BE2C (cell line): Measurements from ENCODE around the gene VAMP7.

Experiments
- DNase-seq: peaks from one replicate; pipeline ENCODE4 v3.0.0-alpha.2; 2020
- H3K27me3 ChIP-seq: fragments of 250-450 bp; sonication (Bioruptor Pico); 2 replicates; pipeline ENCODE4 v1.5.1; 2020; ENCODE audit warnings: mild to moderate bottlenecking
- H3K36me3 ChIP-seq: fragments of 250-450 bp; sonication (Bioruptor Pico); 2 replicates; pipeline ENCODE4 v1.5.1; 2020; ENCODE audit warnings: mild to moderate bottlenecking
- H3K4me1 ChIP-seq: fragments of 250-450 bp; sonication (Bioruptor Pico); 2 replicates; pipeline ENCODE4 v1.5.1; 2020
- H3K4me3 ChIP-seq: 2 replicates; pipeline ENCODE4 v1.5.1; 2011; ENCODE audit warnings: low read depth, low read length
- H3K9me3 ChIP-seq: fragments of 250-450 bp; sonication (Bioruptor Pico); 2 replicates; pipeline ENCODE4 v1.5.1; 2020
- TF ChIP-seq, protein P1 (sequence below): IDR thresholded peaks from 2 replicates; pipeline ENCODE4 v1.5.1; 2012; ENCODE audit warnings: mild to moderate bottlenecking, low read depth, low read length

The VAMP7 gene

DNA sequence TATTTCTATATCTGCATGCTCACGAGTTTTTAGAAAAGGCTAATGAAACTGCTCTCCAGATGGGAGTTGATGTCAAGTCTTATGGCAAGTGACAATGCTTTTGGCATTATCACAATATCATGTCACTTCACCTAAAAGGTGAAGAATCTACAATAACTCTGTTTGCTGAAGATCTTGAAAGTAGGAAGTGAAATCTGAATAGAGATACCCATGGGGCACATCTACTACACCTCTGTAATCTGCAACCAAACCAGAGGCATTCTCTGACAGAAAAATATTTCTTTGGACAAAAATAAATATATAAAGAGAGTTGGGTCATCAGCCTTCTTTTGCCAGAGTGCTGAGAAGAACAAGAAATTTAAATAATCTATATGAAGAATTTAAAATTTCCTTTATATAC lies 3.9 kb upstream of the VAMP7 start:
- no peak for DNase-seq
- no peaks in the 10 kb centered on the region for H3K36me3 ChIP-seq
- no peak overlapping the region for H3K4me3 ChIP-seq
- no peaks in the 10 kb centered on the region for H3K9me3 ChIP-seq
- peaks cover 4% of the 10 kb centered on the region for H3K27me3 ChIP-seq
- TF ChIP-seq, protein P1, sequence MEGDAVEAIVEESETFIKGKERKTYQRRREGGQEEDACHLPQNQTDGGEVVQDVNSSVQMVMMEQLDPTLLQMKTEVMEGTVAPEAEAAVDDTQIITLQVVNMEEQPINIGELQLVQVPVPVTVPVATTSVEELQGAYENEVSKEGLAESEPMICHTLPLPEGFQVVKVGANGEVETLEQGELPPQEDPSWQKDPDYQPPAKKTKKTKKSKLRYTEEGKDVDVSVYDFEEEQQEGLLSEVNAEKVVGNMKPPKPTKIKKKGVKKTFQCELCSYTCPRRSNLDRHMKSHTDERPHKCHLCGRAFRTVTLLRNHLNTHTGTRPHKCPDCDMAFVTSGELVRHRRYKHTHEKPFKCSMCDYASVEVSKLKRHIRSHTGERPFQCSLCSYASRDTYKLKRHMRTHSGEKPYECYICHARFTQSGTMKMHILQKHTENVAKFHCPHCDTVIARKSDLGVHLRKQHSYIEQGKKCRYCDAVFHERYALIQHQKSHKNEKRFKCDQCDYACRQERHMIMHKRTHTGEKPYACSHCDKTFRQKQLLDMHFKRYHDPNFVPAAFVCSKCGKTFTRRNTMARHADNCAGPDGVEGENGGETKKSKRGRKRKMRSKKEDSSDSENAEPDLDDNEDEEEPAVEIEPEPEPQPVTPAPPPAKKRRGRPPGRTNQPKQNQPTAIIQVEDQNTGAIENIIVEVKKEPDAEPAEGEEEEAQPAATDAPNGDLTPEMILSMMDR, result no peak
- H3K4me1 ChIP-seq, result no peaks in the 10 kb centered on the region

DNA sequence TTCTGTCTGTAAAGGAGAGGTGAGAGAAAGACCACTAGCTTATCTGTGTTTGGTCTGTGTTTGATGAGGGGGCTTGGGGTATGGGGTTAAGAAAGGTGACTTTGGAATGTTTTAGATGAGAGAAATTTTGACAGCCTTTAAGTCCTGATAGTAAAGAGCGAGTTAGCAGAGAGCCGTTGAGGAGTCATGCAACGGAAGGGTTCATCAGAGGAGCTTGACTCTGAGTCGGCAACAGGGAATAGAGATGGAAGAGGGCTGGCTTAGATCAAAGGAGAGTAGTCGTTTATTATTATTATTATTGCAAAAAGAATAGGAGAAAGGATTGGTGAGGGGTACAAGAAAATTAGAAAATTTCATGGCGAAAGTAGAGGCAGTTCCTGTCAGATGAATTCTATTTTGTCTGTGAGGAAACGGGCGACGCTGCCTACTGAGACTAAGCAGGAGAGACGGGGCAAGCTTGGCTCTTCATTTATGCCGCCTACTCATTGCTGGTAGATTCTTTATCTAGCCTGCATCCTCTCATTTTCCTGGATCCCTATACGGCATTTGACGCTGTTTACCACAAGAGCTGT lies 473 bp upstream of the VAMP7 start:
- Histone ChIP-seq H3K36me3 (no peaks in the 10 kb centered on the region), H3K4me1 (no peaks in the 10 kb centered on the region), H3K27me3 (no peaks in the 10 kb centered on the region), H3K9me3 (no peaks in the 10 kb centered on the region), H3K4me3 (peak overlapping the region; percentile 77)
- TF ChIP-seq, protein P1, result no peak
- DNase-seq, result no peak

DNA sequence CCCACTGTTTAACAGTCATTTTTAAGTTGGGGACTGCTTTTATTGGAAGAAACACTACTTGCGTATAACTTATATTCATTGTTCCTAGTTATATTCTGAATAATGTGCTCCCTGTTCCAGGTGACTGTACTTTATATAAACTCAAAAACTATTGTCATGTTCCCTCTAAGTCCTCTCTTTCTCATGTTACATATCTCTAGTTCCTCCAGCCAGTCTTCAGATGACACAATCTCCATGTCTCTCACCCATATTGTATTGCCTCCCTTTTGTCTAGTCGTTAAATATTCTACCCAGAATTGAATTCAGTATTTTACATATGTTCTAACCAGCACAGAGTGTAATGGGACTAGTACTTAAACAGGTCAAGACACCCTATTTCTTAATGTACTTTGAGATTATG lies 5.3 kb downstream of the VAMP7 start:
- Histone ChIP-seq H3K36me3 (no peaks in the 10 kb centered on the region), H3K9me3 (no peaks in the 10 kb centered on the region), H3K4me3 (no peak overlapping the region), H3K27me3 (no peaks in the 10 kb centered on the region), H3K4me1 (no peaks in the 10 kb centered on the region)
- TF ChIP-seq, protein P1, result no peak
- no peak for DNase-seq

DNA sequence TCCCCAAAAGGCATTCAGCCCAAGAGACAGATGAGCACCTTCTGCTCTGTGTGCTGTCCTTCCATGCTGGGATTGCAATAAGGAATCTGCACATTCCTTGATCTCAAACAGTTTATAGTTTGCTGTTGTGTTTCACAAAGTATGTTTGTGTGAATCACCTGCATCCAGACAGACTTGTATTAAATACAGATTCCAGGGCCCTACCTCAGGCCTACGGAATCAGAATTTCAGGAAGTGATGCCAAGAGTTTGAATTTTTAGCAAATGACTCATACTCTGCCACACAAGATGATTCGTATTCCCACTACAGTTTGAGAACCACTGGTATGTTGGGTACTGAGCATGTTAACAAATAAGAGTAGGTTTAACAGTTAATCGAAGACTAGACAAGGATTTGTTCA lies 7.0 kb downstream of the VAMP7 start:
- no peak for DNase-seq
- Histone ChIP-seq H3K9me3 (no peaks in the 10 kb centered on the region), H3K4me3 (no peak overlapping the region), H3K36me3 (no peaks in the 10 kb centered on the region), H3K27me3 (no peaks in the 10 kb centered on the region), H3K4me1 (no peaks in the 10 kb centered on the region)
- TF ChIP-seq, protein P1, result no peak

DNA sequence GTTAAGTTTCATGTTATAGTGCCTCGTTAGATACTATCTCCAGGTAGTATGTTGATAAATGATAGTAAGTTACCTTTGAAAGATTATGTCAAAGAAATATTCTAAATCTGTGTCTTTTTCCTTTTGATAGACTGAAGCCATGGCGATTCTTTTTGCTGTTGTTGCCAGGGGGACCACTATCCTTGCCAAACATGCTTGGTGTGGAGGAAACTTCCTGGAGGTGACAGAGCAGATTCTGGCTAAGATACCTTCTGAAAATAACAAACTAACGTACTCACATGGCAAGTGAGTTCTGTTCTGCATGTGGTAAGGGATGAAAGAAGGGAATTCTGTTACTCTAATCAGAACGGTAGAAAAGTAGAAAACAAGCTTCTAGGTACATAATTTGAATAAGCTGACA lies 8.2 kb downstream of the VAMP7 start:
- H3K27me3 ChIP-seq, result no peaks in the 10 kb centered on the region
- H3K36me3 ChIP-seq, result no peaks in the 10 kb centered on the region
- H3K9me3 ChIP-seq, result no peaks in the 10 kb centered on the region
- no peak overlapping the region for H3K4me3 ChIP-seq
- no peaks in the 10 kb centered on the region for H3K4me1 ChIP-seq
- DNase-seq, result no peak
- TF ChIP-seq, protein P1, result no peak

DNA sequence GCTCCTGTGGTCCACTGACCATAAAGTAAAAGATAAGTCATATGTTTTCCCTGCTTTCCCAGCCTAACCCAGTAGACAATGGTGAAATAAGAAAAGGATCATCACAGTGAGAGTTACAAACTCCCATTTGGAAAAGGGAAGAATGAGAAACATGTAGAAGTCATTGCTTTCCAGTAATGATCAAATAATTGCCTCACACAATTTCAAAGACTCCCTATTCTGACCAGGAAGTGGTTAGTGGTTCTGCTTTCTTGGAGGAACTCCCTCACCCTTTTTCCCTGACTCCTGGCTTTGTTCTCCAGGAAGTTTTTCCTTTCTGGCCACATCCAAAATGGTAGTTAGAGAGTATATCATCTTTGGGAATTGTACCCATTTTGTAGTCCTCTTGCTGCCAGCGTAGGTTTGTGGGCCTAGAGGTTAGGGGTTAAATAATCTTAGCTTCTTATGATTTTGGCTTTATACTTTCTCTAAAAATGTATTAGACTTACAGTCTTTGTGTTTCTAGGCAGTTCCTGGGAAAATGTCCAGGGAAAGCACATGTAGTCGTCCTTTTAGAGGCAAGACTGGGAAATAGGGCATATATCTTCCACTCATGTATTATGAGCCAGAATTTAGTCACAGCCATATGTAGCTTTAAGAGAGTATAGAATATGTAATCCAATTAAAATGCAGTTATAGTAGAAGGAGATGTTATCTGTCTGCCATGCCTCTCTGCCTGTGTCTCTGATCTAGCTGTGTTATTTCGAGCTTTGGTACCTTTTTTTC lies 10.5 kb downstream of the VAMP7 start:
- Histone ChIP-seq H3K4me1 (no peaks in the 10 kb centered on the region), H3K9me3 (no peaks in the 10 kb centered on the region), H3K36me3 (no peaks in the 10 kb centered on the region), H3K27me3 (no peaks in the 10 kb centered on the region), H3K4me3 (no peak overlapping the region)
- TF ChIP-seq, protein P1, result no peak
- DNase-seq, result no peak
